ENCODE data around the gene MACROD2.
"Not testable (repeated sequence)": the region's sequence is repeated elsewhere in the genome, so short reads cannot be mapped to it uniquely, and the experiment has no call there.

MACROD2 gene

GRCh38 chr20:15756002-15756753, 1760.9 kb downstream of the MACROD2 start:
- DNase-seq (ENCODE audit: low spot score): no peak

GRCh38 chr20:15756754-15757115, 1761.4 kb downstream of the MACROD2 start:
- no peak for DNase-seq (ENCODE audit: low spot score)

- no peak for DNase-seq (ENCODE audit: low spot score)
Observed at GRCh38 chr20:15759594-15759993, 1764.3 kb downstream of the MACROD2 start.

- DNase-seq (ENCODE audit: low spot score): no peak
Observed at GRCh38 chr20:15760001-15760621, 1764.8 kb downstream of the MACROD2 start.

GRCh38 chr20:15763366-15763765, 1768.0 kb downstream of the MACROD2 start:
- no peak for DNase-seq (ENCODE audit: low spot score)

GRCh38 chr20:15767586-15767985, 1772.3 kb downstream of the MACROD2 start:
- no peak for DNase-seq (ENCODE audit: low spot score)

GRCh38 chr20:15767999-15768741, 1772.9 kb downstream of the MACROD2 start:
- no peak for DNase-seq (ENCODE audit: low spot score)

- no peak for DNase-seq (ENCODE audit: low spot score)
Observed at GRCh38 chr20:15772826-15773225, 1777.5 kb downstream of the MACROD2 start.

GRCh38 chr20:15774926-15775325, 1779.6 kb downstream of the MACROD2 start:
- DNase-seq (ENCODE audit: low spot score): no peak

- no peak for DNase-seq (ENCODE audit: low spot score)
Observed at GRCh38 chr20:15776770-15777466, 1781.6 kb downstream of the MACROD2 start.

GRCh38 chr20:15784020-15784419, 1788.7 kb downstream of the MACROD2 start:
- no peak for DNase-seq (ENCODE audit: low spot score)

- no peak for DNase-seq (ENCODE audit: low spot score)
Observed at GRCh38 chr20:15789079-15789478, 1793.8 kb downstream of the MACROD2 start.

- DNase-seq (ENCODE audit: low spot score): no peak
Observed at GRCh38 chr20:15792855-15793254, 1797.5 kb downstream of the MACROD2 start.

GRCh38 chr20:15794409-15794808, 1799.1 kb downstream of the MACROD2 start:
- DNase-seq (ENCODE audit: low spot score): no peak

- no peak for DNase-seq (ENCODE audit: low spot score)
Observed at GRCh38 chr20:15795305-15796019, 1800.1 kb downstream of the MACROD2 start.

- no peak for DNase-seq (ENCODE audit: low spot score)
Observed at GRCh38 chr20:15799871-15800270, 1804.6 kb downstream of the MACROD2 start.

- no peak for DNase-seq (ENCODE audit: low spot score)
Observed at GRCh38 chr20:15802020-15802419, 1806.7 kb downstream of the MACROD2 start.

GRCh38 chr20:15805154-15805553, 1809.8 kb downstream of the MACROD2 start:
- DNase-seq (ENCODE audit: low spot score): no peak

GRCh38 chr20:15806105-15806504, 1810.8 kb downstream of the MACROD2 start:
- no peak for DNase-seq (ENCODE audit: low spot score)

- no peak for DNase-seq (ENCODE audit: low spot score)
Observed at GRCh38 chr20:15807271-15807670, 1812.0 kb downstream of the MACROD2 start.

- not testable (repeated sequence) for DNase-seq (ENCODE audit: low spot score)
Observed at GRCh38 chr20:15807771-15808170, 1812.5 kb downstream of the MACROD2 start.

- no peak for DNase-seq (ENCODE audit: low spot score)
Observed at GRCh38 chr20:15811951-15812350, 1816.6 kb downstream of the MACROD2 start.
